DND-41 (cell line): ENCODE results near the gene CDCA7L.

Source experiments
- EZH2 ChIP-seq: IDR thresholded peaks from 3 replicates; pipeline ENCODE4 v1.6.1; 2012; ENCODE audit warnings: borderline replicate concordance, low read depth, mild to moderate bottlenecking, moderate library complexity, low read length, inconsistent platforms; ENCODE audit not compliant: severe bottlenecking
- TF ChIP-seq, protein P1 (sequence below): IDR thresholded peaks from 2 replicates; pipeline ENCODE4 v1.5.1; 2012; ENCODE audit warnings: borderline replicate concordance, low read length, moderate library complexity, mild to moderate bottlenecking; ENCODE audit not compliant: poor library complexity, severe bottlenecking; ENCODE audit errors: extremely low read depth

DNA sequence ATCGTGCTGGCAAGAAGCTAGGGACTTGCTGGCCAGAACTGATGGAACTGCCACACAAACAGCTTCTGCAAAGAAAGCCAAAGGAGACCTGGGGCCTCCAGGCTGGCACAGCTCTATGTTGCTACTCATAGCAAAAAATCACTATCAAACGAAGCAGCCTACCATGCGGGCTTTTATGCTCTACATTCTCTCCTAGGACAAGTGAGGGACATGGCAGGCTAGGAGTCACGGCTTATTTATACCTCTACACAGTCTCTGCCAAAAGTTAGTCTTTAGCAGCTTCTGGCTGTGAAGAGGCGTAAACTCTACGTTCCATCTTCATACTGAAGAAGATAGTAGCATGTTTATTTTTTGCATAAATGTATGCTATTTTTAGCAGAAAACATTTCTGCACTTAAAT is 35.4 kb downstream of the CDCA7L start:
- TF ChIP-seq, protein P1, sequence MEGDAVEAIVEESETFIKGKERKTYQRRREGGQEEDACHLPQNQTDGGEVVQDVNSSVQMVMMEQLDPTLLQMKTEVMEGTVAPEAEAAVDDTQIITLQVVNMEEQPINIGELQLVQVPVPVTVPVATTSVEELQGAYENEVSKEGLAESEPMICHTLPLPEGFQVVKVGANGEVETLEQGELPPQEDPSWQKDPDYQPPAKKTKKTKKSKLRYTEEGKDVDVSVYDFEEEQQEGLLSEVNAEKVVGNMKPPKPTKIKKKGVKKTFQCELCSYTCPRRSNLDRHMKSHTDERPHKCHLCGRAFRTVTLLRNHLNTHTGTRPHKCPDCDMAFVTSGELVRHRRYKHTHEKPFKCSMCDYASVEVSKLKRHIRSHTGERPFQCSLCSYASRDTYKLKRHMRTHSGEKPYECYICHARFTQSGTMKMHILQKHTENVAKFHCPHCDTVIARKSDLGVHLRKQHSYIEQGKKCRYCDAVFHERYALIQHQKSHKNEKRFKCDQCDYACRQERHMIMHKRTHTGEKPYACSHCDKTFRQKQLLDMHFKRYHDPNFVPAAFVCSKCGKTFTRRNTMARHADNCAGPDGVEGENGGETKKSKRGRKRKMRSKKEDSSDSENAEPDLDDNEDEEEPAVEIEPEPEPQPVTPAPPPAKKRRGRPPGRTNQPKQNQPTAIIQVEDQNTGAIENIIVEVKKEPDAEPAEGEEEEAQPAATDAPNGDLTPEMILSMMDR: no peak
- no peak for TF ChIP-seq EZH2
